Kasumi-1 (cell line): Measurements from ENCODE around the gene ST7L.
A peak's percentile ranks its signal among the peaks of the same experiment; 100 is the strongest.

Experiments
- DNase-seq, 2 experiments: peaks; one replicate each; lab custom pipeline; 2025; lab: John Stamatoyannopoulos, UW

The ST7L gene

GRCh38 chr1:112544751-112545150 lies 74.2 kb downstream of the ST7L start:
- DNase-seq, result no peak

GRCh38 chr1:112544011-112544688 lies 74.8 kb downstream of the ST7L start:
- DNase-seq, result no peak

GRCh38 chr1:112542206-112542973 lies 76.6 kb downstream of the ST7L start:
- no peak for DNase-seq

GRCh38 chr1:112541299-112541698 lies 77.6 kb downstream of the ST7L start:
- DNase-seq, result peak in 1 of 2 experiments; percentile 6

- DNase-seq, result no peak
These were observed 78.6 kb downstream of the ST7L start for GRCh38 chr1:112540226-112540794.

GRCh38 chr1:112538883-112539282 lies 80.1 kb downstream of the ST7L start:
- no peak for DNase-seq

GRCh38 chr1:112537456-112537855 lies 81.5 kb downstream of the ST7L start:
- DNase-seq, result no peak

- DNase-seq, result no peak
These were observed 82.4 kb downstream of the ST7L start for GRCh38 chr1:112536561-112536960.

- no peak for DNase-seq
These were observed 85.9 kb downstream of the ST7L start for GRCh38 chr1:112533029-112533428.

- no peak for DNase-seq
These were observed 86.9 kb downstream of the ST7L start for GRCh38 chr1:112532064-112532463.

- no peak for DNase-seq
These were observed 88.1 kb downstream of the ST7L start for GRCh38 chr1:112530832-112531231.

- no peak for DNase-seq
These were observed 89.6 kb downstream of the ST7L start for GRCh38 chr1:112529301-112529700.

GRCh38 chr1:112528076-112528475 lies 90.9 kb downstream of the ST7L start:
- DNase-seq, result no peak

GRCh38 chr1:112527266-112528010 lies 91.5 kb downstream of the ST7L start:
- DNase-seq, result no peak

- DNase-seq, result no peak
These were observed 94.0 kb downstream of the ST7L start for GRCh38 chr1:112524986-112525385.

GRCh38 chr1:112524251-112524650 lies 94.7 kb downstream of the ST7L start:
- no peak for DNase-seq

GRCh38 chr1:112522621-112523020 lies 96.3 kb downstream of the ST7L start:
- no peak for DNase-seq

GRCh38 chr1:112520166-112520565 lies 98.8 kb downstream of the ST7L start:
- no peak for DNase-seq

- DNase-seq, result no peak
These were observed 100.8 kb downstream of the ST7L start for GRCh38 chr1:112518186-112518585.

- DNase-seq, result no peak
These were observed 101.3 kb downstream of the ST7L start for GRCh38 chr1:112517646-112518045.

GRCh38 chr1:112517231-112517630 lies 101.7 kb downstream of the ST7L start:
- DNase-seq, result no peak

GRCh38 chr1:112516141-112516540 lies 102.8 kb downstream of the ST7L start:
- no peak for DNase-seq
